Measurements from ENCODE around the gene ZSWIM6. TPM values are rescaled to one million over a fixed set of nuclear protein-coding genes. Genes with fewer than 3 reads are reported as not detected.

Gene ZSWIM6
- total and polyA plus RNA-seq, 2 experiments from 2014 or later: 3.9 to 6.0 TPM

- TF ChIP-seq ZNF462 (CRISPR knock-in tag; IDR thresholded peaks at IDR 0.05): no peak
- TF ChIP-seq ZNF114 (CRISPR knock-in tag; IDR thresholded peaks at IDR 0.05): no peak
- no peak for TF ChIP-seq REST (IDR thresholded peaks at IDR 0.05; ENCODE audit: unreplicated experiment)
- no peak for TF ChIP-seq POLR2AphosphoS5 (IDR thresholded peaks at IDR 0.05; ENCODE audit: low read depth)
- TF ChIP-seq EZH2phosphoT487 (IDR thresholded peaks at IDR 0.05; ENCODE audit: unreplicated experiment): no peak
- no peak for TF ChIP-seq NANOG (IDR thresholded peaks at IDR 0.05; ENCODE audit: borderline replicate concordance)
These were observed 14.5 kb downstream of the ZSWIM6 start (continued) for GRCh38 chr5:61346511-61346910.

- ATAC-seq (no peak), DNase-seq (ENCODE audit: low spot score) (no peak)
- no peaks in the 10 kb centered on the region for H3K36me3 Mint-ChIP-seq (ENCODE audit: low read depth)
- no peaks in the 10 kb centered on the region for H3K9me3 Mint-ChIP-seq
- H2AFZ ChIP-seq: no peak overlapping the region
- peaks cover 3% of the 10 kb centered on the region for H3K27me3 Mint-ChIP-seq (ENCODE audit: insufficient read depth, low read depth, poor library complexity)
- H3K4me2 ChIP-seq: no peak overlapping the region
- H3K9me2 ChIP-seq (ENCODE audit: insufficient read depth): peaks cover 3% of the 10 kb centered on the region; the same call in 1 of the 2 replicates
- no peak overlapping the region for H3K27ac Mint-ChIP-seq
- no peak overlapping the region for H3K27ac ChIP-seq (ENCODE audit: low read depth)
- no peak overlapping the region for H3K4me3 ChIP-seq
- peaks cover 33% of the 10 kb centered on the region; the same call in 1 of the 2 replicates for H4K20me1 ChIP-seq (replicated peaks; ENCODE audit: insufficient read depth)
- peaks cover 11% of the 10 kb centered on the region for H3K4me1 Mint-ChIP-seq
- H3K4me1 ChIP-seq (ENCODE audit: insufficient read depth): no peaks in the 10 kb centered on the region
- no peaks in the 10 kb centered on the region for H3F3A ChIP-seq (replicated peaks; ENCODE audit: low read depth)
- H3K36me3 ChIP-seq (ENCODE audit: insufficient read depth): no peaks in the 10 kb centered on the region
- peaks cover 68% of the 10 kb centered on the region for H3K79me2 ChIP-seq (replicated peaks; ENCODE audit: insufficient read depth)
- no peaks in the 10 kb centered on the region for H3K27me3 ChIP-seq (ENCODE audit: insufficient read depth)
- H3K4me3 Mint-ChIP-seq: no peak overlapping the region
- TF ChIP-seq ZNF114 (CRISPR knock-in tag; IDR thresholded peaks at IDR 0.05) (no peak), NANOG (IDR thresholded peaks at IDR 0.05; ENCODE audit: borderline replicate concordance) (no peak), ZNF462 (CRISPR knock-in tag; IDR thresholded peaks at IDR 0.05) (0 out of 2 replicates have a peak, but pooled peaks have one; percentile 40)
These were observed 15.0 kb downstream of the ZSWIM6 start for GRCh38 chr5:61347080-61347479.

Data from GM23338 (cell line).